ENCODE data around the gene TOR4A.
"Not testable (repeated sequence)": the region's sequence is repeated elsewhere in the genome, so short reads cannot be mapped to it uniquely, and the experiment has no call there.

TOR4A gene

DNA sequence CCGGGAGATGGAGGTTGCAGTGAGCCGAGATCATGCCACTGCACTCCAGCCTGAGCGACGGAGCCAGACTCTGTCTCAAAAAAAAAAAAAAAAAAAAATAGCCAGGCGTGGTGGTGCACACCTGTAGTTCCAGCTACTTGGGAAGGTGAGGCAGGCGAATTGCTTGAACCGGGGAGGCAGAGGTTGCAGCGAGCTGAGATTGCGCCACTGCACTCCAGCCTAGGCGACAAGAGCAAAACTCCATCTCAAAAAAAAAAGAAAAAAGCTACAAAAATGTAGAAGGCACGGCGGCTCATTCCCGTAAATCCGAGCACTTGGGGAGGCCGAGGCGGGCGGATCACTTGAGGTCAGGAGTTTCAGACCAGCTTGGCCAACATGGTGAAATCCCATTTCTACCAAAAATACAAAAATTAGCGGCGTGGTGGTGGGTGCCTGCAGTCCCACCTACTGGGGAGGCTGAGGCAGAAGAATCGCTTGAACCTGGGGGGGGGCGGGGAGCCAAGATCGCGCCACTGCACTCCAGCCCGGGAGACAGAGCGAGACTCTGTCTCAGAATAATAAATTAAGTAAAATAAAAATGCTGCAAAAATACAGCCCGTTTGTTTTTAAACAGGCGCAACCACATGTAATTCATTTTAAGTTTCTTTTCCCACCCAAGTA lies 37.9 kb upstream of the TOR4A start:
- not testable (repeated sequence) for DNase-seq

GRCh38 chr9:137240318-137240840 lies 37.1 kb upstream of the TOR4A start:
- DNase-seq: peak; percentile 68

DNA sequence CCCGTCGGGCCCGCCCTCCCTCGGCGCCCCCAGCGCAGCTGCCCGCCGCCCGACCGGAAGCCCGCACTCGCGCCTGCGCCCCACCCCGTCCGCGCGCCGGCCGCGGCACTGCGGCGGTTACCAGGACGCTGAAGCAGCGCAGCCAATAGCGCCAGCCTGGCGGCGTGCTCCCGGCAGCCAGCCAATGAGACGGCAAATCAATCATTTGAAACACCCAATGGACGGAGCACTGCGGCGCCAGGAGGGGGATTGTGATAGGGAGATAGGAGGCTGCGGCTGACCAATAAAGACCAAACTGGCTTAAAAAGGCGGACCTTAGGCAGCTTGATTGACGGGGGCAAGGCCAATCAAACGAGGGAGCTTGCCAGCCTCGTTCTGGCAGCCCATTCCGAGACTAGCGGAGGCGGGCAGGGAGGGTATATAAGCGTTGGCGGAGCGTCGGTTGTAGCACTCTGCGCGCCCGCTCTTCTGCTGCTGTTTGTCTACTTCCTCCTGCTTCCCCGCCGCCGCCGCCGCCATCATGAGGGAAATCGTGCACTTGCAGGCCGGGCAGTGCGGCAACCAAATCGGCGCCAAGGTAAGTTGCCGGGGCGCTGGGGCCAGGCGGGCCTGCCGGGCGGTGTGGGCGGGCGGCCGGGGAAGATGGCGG lies 36.6 kb upstream of the TOR4A start, which contains the start of gene TUBB4B:
TSS of gene TUBB4B (plus strand) at position 447 of the 649 bp plus-strand sequence. CDS start at position 521, 74 bp downstream.
- peak; percentile 98 for DNase-seq

DNA sequence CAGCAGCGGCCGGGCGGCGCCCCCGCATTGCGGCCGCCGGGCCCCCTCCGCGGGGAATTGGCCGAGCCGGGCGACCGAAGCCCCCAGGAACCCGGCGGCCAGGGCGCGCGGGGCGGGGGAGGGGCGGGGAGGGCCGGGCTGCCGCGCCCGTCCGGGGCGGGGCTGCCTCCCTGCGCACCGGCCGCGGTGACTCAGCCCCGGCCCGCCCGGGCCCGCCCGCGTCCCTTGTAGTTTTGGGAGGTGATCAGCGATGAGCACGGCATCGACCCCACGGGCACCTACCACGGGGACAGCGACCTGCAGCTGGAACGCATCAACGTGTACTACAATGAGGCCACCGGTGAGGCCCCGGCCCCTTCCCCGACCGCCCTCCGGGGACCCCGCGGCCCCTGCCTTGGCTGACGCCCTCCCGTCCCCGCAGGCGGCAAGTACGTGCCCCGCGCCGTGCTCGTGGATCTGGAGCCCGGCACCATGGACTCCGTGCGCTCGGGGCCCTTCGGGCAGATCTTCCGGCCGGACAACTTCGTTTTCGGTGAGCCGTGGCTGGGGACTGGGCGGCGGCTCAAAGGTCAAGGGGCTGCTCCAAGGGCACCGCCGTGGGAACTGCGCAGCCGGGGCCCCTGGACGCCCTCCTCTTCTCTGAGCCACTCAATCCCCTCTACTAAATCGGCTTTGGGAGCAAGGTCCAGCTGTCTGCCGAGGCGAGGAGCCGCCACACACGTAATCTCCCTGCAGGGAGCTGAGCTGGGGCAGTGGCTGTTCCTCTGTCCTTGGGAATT lies 35.8 kb upstream of the TOR4A start:
- DNase-seq: peak; percentile 47

DNA sequence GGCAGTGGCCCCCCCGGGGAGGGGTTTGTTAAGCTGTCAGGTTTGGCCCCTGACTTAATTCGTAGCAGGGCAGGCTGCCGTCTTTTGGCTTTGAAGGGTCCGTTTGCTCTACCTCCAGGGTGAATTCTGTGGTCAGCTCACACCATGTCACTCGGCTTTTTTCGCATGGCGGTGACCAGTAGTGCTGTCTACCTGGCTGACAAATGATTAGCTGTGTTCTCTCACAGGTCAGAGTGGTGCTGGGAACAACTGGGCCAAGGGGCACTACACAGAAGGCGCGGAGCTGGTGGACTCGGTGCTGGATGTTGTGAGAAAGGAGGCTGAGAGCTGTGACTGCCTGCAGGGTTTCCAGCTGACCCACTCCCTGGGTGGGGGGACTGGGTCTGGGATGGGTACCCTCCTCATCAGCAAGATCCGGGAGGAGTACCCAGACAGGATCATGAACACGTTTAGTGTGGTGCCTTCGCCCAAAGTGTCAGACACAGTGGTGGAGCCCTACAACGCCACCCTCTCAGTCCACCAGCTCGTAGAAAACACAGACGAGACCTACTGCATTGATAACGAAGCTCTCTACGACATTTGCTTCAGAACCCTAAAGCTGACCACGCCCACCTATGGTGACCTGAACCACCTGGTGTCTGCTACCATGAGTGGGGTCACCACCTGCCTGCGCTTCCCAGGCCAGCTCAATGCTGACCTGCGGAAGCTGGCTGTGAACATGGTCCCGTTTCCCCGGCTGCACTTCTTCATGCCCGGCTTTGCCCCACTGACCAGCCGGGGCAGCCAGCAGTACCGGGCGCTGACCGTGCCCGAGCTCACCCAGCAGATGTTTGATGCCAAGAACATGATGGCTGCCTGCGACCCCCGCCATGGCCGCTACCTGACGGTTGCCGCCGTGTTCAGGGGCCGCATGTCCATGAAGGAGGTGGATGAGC lies 35.0 kb upstream of the TOR4A start:
- no peak for DNase-seq

DNA sequence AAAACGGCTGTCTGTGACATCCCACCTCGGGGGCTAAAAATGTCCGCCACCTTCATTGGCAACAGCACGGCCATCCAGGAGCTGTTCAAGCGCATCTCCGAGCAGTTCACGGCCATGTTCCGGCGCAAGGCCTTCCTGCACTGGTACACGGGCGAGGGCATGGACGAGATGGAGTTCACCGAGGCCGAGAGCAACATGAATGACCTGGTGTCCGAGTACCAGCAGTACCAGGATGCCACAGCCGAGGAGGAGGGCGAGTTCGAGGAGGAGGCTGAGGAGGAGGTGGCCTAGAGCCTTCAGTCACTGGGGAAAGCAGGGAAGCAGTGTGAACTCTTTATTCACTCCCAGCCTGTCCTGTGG lies 34.3 kb upstream of the TOR4A start:
- not testable (repeated sequence) for DNase-seq

GRCh38 chr9:137243626-137244485 lies 33.7 kb upstream of the TOR4A start:
- DNase-seq: no peak

DNA sequence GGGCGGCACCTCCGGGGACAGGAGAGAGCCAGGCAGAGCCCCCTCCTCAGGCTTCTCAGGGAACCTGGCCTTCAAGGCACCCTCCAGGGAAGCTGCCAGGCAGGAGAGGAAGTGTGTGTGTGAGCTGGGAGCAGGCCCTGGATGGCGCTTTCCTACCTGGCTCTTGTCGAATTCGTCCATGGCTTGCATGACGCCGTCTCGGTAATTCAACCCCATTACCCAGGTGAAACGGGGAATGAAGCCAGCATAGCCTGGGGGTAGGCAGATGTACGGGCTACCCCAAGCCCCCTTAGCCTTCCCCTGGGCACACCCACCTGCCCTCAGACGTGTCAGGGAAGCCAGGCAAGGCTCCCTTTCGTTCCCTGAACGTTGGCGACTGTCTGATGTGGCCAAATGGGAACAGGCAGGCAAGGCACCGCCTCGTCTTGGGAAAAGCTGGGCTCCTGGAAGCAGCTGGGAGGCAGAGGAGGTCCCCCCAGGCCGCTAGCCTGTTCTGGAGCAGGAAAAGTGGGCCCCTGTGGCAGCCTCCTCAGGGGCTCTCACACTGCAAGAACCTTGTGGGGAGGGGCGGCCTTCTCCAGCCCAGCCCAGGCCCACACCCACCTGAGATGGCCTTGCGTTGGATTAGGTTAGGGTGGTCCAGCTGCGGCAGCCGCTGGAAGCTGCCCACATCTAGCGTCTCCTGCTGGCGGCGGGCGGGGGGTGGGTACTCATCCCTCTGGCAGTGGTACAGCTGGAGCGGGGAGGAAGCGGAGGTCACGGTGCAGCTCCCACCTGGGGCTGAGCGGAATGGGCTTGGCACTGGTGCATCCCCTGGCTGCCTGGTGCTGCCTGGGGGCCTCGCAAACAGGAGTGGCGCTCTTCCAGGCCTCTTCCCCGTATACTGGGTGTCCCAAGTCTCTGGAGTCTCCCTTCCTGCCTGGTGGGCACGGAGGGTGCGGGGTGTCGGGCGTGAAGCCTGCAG lies 32.8 kb upstream of the TOR4A start:
- DNase-seq: no peak

- DNase-seq: no peak
Measured at GRCh38 chr9:137245450-137246421, 31.8 kb upstream of the TOR4A start.

- DNase-seq: no peak
Measured at GRCh38 chr9:137247135-137247915, 30.2 kb upstream of the TOR4A start.

DNA sequence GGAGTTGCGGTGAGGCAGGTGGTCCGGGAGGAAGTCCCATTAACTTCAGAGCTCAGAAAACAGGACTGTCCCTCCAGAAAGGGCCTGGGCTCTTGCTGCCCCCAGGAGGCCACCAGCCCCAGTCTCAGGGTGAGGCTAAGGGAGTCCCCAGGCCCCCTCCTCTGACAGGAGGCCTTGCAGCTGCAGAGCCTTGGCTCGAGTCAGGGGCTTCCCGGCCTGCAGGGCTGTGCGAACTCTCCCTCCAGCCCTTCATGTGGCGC lies 29.7 kb upstream of the TOR4A start:
- no peak for DNase-seq

DNA sequence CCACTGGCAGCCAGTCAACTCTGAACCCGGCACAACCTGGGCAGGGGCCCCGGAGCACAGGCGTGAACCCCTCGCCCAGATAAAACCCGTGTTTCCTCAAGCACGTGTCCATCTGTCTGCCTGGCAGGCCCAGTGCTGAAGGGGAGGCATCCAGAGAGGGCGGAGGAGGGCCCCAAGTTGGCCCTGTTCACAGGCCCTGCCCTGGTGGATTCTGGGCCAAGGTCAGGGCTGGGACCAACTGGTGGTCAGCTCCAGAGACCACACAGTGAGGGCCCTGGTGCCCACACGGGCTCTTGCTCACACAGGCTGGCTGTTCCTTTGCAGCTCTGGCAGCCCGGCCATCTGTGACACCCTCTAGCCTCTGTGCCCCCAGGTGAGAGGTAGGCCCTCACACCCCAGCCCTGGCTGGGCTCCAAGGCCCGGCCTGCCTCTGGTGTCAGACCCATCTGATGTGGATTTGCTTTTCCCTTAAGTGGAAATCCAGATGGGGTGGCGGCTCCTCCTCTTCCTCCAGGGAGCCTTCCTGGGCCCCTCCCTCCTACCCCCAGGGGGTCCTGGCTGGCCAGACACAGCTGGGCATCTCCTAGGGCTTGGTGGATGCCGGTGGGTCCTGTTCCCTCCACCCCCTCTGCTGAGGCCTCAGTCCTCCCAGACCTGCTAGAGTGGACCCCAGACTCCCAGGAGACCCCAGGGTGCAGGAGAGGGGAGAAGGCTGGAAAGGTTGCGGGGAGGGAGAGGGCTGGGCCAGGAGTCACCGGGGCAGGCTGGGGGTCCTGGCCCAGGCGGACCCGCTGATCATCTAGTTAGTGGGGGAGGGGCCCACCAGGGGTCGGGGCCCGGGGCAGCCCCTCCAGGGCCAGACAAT lies 27.0 kb upstream of the TOR4A start:
- DNase-seq: no peak

- no peak for DNase-seq
Measured at GRCh38 chr9:137251194-137251461, 26.4 kb upstream of the TOR4A start, which contains the start of gene STPG3. STPG3 (plus strand) TSS chr9:137251286; CDS start chr9:137251287, 1 bp downstream.

DNA sequence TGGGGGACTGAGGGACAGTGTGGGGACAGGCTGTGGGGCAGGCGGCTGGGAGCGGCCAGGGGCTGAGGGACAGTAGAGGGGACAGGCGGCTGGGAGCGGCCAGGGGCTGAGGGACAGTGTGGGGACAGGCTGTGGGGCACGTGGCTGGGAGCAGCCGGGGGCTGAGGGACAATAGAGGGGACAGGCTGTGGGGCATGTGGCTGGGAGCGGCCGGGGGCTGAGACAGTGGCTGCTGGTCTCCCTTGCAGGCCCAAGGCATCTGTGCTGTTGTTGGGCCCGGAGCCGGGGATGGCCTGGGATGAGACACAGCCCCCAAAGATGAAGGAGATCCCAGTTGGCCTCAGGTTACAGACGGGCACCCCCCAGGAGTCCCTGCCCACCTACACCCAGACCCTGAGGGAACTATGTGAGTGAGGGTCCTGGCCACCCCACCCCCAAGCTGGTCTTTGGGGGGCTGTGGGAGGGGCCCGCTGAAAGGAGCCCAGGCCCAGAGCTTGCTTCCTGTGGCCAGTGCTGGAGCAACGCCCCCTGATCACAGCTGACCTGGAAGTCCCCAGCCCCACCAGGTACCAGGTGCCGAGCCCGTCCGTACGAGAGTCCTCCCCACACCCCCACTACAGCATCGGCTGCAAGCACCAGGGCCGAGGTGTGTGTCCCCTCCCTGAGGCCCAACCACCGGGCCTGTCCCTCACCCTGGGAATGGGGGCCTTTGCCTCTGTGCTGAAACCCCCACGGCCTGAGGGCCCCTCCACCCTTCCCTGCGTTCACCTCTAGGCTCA lies 25.8 kb upstream of the TOR4A start:
- DNase-seq: no peak

DNA sequence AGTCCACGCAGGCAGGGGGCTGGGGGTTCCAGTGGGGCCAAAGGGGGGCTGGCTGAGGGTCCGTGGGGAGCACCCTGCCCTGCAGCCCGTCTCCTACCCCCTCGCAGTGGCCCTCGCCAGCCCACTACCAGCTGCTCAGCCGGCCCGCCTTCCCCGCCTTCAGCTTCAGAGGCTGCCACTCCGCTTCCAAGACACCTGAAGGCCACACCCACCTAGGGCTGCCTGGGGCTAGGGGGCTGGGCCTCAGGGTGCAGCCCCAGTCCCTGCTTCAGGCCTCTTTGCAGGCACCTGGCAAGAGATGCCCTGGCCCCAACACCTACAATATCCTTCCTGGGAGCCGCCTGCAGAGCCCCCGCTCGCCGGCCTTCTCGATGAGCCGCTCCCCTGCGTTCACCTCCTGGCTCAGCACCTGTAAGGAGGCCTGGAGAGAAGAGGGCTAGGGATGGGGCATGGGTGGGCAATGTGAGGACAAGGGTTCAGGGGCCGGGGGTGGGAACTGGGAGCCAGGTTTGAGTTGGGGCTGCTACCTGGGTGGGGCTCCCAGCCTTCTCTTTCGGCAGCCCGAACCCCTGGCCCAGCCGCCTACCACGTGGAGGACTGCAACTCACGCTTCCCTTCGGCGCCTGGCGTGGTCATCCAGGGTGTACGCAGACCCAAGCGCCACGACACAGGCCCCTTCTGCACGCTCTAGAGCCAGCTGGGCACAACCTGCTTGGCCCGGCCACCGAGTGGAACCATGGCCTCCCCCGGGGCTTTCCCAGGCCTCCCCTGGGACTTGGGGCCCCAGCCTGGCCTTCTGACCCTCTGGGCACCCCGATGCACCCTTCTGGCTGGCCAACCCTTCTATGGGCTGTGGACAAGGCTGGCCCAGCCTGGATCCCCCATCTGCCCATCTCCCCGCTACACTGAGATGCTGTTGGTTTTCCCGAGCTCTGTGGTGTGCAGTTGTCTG lies 24.7 kb upstream of the TOR4A start:
- DNase-seq: no peak
